ENCODE data around the gene CCNK. TPM values are rescaled to one million over a fixed set of nuclear protein-coding genes. Genes with fewer than 3 reads are reported as not detected.
A peak's percentile ranks its signal among the peaks of the same experiment; 100 is the strongest.

Gene CCNK
- total RNA-seq, 2 donors from 2014 or later, result 65.8 to 67.7 TPM

DNA sequence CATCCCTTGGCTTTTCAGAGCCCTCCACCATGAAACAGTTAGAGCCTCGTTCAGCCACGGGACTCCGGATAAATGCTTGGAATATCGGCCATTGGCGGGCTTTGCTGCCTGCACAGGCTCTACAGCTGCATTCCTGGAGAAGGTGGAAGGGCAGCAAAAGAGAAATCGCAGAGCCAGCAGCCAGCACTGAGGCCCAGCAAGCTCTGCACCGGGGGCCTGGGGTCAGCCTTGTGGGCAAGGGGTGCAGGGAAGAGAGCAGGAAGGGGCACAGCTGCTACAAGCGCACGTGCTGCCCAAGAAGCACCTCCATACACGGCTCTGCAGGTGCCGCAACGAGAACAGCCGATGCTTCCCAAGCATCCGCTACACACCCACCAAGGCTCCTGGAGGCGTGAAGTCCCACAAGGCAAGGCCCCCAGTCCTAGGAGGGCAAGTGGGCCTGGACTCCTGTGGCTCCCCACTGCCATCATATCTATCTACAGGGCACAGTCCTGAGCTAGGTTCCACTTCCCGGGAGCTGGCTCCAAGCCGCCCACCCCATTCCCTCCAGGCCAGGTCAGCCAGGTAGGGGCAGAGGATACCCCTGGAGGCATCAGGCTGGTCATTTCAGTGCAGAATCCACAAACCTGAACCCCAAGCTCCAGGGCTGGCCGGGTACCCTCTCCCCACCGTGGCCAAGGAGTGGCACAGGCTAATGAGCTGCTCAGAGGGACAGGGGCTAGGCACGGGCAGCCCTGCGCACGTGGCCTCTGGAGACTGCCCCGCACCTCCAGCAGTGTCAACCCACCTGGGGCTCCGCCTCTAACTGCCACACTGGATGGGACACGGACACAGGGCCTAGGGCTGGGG is 40.2 kb downstream of the CCNK start:
- peaks cover 26% of the 10 kb centered on the region for H3K4me1 ChIP-seq
- no peaks in the 10 kb centered on the region for H3K27me3 ChIP-seq
- H3K4me3 ChIP-seq, result no peak overlapping the region
- H3K9me3 ChIP-seq, result no peaks in the 10 kb centered on the region
- no peak overlapping the region for H3K27ac ChIP-seq
- DNase-seq, result no peak
- H3K9ac ChIP-seq (ENCODE audit: low read depth in 2 of 2, low read length in 2 of 2), result no peak overlapping the region
- TF ChIP-seq CTCF (IDR thresholded peaks at IDR 0.05), result no peak
- intact Hi-C loops (cut with DNase I), result no loop called here
- H3K36me3 ChIP-seq, result no peaks in the 10 kb centered on the region

- Histone ChIP-seq H3K27ac (no peak overlapping the region), H3K4me3 (no peak overlapping the region), H3K9ac (ENCODE audit: low read depth in 2 of 2, low read length in 2 of 2) (no peak overlapping the region), H3K9me3 (no peaks in the 10 kb centered on the region), H3K4me1 (peaks cover 26% of the 10 kb centered on the region), H3K27me3 (no peaks in the 10 kb centered on the region), H3K36me3 (no peaks in the 10 kb centered on the region)
- no peak for DNase-seq
- intact Hi-C loops (cut with DNase I), result no loop called here
- TF ChIP-seq CTCF (IDR thresholded peaks at IDR 0.05), result no peak
These were observed 40.8 kb downstream of the CCNK start for GRCh38 chr14:99522025-99522401.

GRCh38 chr14:99522457-99522891 is 41.3 kb downstream of the CCNK start:
- Histone ChIP-seq H3K9ac (ENCODE audit: low read depth in 2 of 2, low read length in 2 of 2) (no peak overlapping the region), H3K27ac (no peak overlapping the region), H3K9me3 (no peaks in the 10 kb centered on the region), H3K27me3 (no peaks in the 10 kb centered on the region), H3K36me3 (no peaks in the 10 kb centered on the region), H3K4me1 (peaks cover 26% of the 10 kb centered on the region), H3K4me3 (no peak overlapping the region)
- no peak for DNase-seq
- intact Hi-C loops (cut with DNase I), result no loop called here
- TF ChIP-seq CTCF (IDR thresholded peaks at IDR 0.05), result no peak

- H3K9me3 ChIP-seq, result no peaks in the 10 kb centered on the region
- peak overlapping the region; percentile 11 for H3K27ac ChIP-seq
- TF ChIP-seq CTCF (IDR thresholded peaks at IDR 0.05), result no peak
- H3K4me1 ChIP-seq, result peaks cover 26% of the 10 kb centered on the region
- H3K4me3 ChIP-seq, result no peak overlapping the region
- DNase-seq, result peak; percentile 46
- H3K36me3 ChIP-seq, result no peaks in the 10 kb centered on the region
- no peaks in the 10 kb centered on the region for H3K27me3 ChIP-seq
- intact Hi-C loops (cut with DNase I), result no loop called here
- peak overlapping the region in 1 of 2 donors; percentile 35 for H3K9ac ChIP-seq (ENCODE audit: low read depth in 2 of 2, low read length in 2 of 2)
These were observed 41.9 kb downstream of the CCNK start for GRCh38 chr14:99522934-99523703.

DNA sequence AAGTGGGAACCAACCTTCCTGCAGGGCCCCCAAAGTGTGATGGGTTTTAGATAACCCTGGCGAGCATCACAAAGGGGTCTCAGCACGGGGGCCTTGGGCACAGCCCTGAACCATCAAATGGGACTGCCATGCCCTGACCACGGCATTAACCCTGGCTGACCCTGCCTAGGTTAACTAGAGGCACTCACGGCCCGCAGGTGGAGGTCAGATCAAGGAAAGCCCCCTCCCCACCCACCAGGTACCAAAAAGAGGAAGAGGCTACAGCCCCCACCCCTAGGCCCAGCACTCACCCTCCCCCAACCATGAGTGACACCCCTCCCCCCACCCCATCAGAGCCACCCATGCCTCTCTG is 42.5 kb downstream of the CCNK start:
- Histone ChIP-seq H3K27ac (no peak overlapping the region), H3K4me3 (no peak overlapping the region), H3K27me3 (no peaks in the 10 kb centered on the region), H3K4me1 (peaks cover 26% of the 10 kb centered on the region), H3K9me3 (no peaks in the 10 kb centered on the region), H3K9ac (ENCODE audit: low read depth in 2 of 2, low read length in 2 of 2) (peak overlapping the region in 1 of 2 donors; percentile 35), H3K36me3 (no peaks in the 10 kb centered on the region)
- intact Hi-C loops (cut with DNase I), result no loop called here
- TF ChIP-seq CTCF (IDR thresholded peaks at IDR 0.05), result no peak
- DNase-seq, result no peak
